GM19025 (cell line): Measurements from ENCODE around the gene TLN1.

ENCODE experiments used
- ATAC-seq: cut with Tn5 transposase; IDR thresholded peaks from one replicate; pipeline ENCODE4 v1.9.1; 2021; ENCODE audit warnings: mild to moderate bottlenecking, low read depth, moderate library complexity; ENCODE audit not compliant: unreplicated experiment

The TLN1 gene

DNA sequence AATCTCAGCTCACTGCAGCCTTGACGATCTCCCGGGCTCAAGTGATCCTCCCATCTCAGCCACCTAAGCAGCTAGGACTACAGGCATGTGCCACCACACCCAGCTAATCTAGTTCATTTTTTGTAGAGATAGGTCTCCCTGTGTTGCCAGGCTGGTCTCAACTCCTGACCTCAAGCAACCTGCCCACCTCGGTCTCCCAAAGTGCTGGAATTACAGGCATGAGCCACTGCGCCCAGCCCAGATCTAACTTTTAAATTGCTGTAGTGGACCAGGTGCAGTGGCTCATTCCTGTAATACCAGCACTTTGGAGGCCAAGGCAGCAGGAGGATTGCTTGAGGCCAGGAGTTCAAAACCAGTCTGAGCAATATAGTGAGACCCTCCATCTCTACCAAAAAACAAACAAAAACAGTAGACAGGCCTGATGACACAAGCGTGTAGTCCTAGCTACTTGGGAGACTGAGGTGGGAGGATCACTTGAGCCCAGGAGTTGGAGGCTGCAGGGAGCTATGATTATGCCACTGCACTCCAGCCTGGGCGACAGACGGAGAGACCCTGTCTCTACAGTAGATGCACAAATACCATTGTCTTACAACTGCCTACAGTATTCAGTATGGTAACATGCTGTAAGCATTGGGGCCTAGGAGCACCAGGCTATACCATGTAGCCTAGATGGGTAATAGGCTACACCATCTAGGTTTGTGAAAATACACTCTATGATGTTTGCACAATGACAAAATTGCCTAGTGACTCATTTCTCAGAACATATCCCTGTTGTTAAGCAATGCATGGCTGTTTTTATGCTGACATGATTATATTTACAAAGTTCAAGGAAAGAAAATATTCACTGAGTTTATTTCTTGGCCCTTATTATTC is 79.8 kb downstream of the TLN1 start:
- ATAC-seq, result no peak

DNA sequence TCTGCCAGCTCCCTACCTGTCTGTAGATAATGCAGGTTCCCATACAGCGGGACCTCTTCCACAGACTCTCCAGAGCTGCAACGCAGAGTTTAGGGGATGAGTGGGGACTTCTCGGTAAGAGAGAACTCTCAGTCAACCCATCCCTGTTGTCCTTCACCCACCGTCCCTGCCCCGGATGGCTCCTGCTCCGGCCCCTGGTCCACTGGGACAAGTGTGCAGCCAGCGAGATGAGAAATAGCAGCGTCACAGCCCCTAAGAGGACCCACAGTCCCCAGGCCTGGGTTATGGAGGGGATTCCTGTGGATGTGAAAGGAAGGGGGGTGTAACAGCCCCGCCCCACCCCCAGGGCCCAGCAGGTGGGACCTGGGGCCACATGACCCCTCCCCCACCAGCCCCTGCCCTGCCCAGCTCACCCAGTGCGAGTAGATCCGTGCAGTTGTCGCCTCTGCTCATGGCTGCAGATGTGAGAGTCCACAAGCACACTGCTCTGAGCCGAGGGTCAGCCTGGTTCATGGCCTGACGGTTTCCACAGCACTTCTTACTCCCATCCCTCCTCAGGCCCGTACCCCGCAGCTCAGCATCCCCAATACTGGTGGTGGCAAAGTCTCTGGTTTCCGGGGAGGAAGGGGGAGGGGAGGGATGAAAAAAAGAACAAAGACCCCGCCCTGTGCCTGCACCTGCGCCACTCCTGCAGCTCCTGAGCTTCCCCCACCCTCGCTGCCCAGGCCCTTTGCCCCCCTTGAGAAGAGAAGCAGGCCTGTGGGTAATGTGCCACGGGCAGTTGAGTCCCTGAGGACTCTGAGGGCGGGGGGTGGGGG is 81.4 kb downstream of the TLN1 start, which contains the start of gene SIT1:
Gene SIT1 (minus strand): TSS at position 591 of the 818 bp plus-strand sequence. CDS start 78 bp downstream, at position 513.
- ATAC-seq, result no peak

DNA sequence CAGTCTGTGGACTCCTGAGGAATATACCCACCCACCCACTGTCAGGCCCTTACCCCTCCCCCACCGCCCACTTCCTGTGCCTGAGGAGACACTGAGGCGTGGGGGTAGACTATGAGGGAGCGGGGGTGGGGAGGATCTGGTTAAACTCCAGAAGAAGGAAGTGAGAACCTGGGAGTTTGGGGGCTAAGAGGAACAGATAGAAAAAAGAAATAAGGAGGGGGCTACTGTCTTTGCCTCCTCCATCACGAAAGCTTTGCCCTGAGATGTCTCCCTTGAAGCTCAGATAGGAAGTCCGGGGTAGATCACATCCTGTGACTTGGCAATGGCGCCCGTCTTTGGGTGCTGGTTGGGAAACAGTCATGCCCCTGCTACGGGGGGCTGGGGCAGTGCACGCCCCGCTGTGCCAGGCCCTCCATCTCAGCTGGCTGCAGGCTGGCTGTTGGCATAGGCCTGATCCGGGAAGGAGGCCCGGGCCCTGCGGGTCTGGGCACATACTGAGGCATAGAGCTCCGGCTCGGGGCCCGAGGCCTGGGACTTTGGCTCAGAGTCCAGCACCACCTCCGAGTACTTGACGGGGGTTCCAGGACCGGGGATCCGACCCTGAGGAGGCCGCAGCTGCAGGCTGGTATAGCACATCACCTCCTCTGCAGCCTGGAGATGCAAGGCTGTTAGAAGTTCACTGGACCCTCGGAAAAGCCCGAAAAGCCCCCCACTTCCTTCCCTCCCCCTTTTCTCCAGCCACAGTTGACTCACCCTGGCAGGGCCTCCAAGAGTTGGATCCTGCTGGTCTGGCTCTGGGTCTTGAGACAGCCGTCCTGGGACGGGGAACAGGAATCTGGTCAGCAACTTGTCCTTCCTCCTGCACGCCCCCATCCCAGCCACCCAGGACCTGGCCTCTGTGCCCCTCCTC is 82.3 kb downstream of the TLN1 start:
- no peak for ATAC-seq
